ENCODE results near the gene TNP2.
A peak's percentile ranks its signal among the peaks of the same experiment; 100 is the strongest.

TNP2 gene

GRCh38 chr16:11249233-11250061 is 19.7 kb downstream of the TNP2 start:
- Mint-ChIP-seq H3K27ac (peak overlapping the region; percentile 22), H3K4me3 (no peak overlapping the region), H3K36me3 (ENCODE audit: low read depth) (peaks cover 38% of the 10 kb centered on the region), H3K9me3 (no peaks in the 10 kb centered on the region), H3K27me3 (peaks cover 2% of the 10 kb centered on the region), H3K4me1 (peaks cover 61% of the 10 kb centered on the region)
- no peak for ATAC-seq
- no peak for DNase-seq

GRCh38 chr16:11248133-11248532 is 21.0 kb downstream of the TNP2 start:
- no peak for DNase-seq
- ATAC-seq, result no peak
- peaks cover 25% of the 10 kb centered on the region for H3K36me3 Mint-ChIP-seq (ENCODE audit: low read depth)
- peaks cover 2% of the 10 kb centered on the region for H3K27me3 Mint-ChIP-seq
- H3K4me1 Mint-ChIP-seq, result peaks cover 53% of the 10 kb centered on the region
- no peaks in the 10 kb centered on the region for H3K9me3 Mint-ChIP-seq
- no peak overlapping the region for H3K27ac Mint-ChIP-seq
- no peak overlapping the region for H3K4me3 Mint-ChIP-seq

DNA sequence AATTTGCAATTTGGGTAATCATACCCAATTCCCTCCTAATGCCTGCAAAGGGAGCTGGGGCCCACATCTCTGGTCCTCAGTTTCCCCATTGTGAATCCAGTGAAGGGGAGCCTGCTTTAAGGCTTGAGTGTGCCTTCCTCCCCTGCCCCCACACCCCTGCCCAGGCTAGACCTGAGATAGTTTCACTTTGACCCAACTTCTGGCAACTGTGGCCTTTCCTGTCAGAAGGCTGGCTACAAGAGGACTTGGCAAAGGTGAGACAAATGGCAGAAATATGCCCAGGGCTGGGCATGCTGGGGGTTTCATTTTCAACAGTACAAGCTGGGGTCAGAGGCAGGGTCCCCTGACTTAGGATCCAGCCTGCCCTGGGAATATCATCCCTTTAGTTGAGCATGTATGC is 23.1 kb downstream of the TNP2 start:
- ATAC-seq, result peak; percentile 61
- no peak overlapping the region for H3K27ac Mint-ChIP-seq
- H3K36me3 Mint-ChIP-seq (ENCODE audit: low read depth), result peaks cover 10% of the 10 kb centered on the region
- no peak overlapping the region for H3K4me3 Mint-ChIP-seq
- no peak for DNase-seq
- no peaks in the 10 kb centered on the region for H3K27me3 Mint-ChIP-seq
- H3K9me3 Mint-ChIP-seq, result no peaks in the 10 kb centered on the region
- peaks cover 35% of the 10 kb centered on the region for H3K4me1 Mint-ChIP-seq

DNA sequence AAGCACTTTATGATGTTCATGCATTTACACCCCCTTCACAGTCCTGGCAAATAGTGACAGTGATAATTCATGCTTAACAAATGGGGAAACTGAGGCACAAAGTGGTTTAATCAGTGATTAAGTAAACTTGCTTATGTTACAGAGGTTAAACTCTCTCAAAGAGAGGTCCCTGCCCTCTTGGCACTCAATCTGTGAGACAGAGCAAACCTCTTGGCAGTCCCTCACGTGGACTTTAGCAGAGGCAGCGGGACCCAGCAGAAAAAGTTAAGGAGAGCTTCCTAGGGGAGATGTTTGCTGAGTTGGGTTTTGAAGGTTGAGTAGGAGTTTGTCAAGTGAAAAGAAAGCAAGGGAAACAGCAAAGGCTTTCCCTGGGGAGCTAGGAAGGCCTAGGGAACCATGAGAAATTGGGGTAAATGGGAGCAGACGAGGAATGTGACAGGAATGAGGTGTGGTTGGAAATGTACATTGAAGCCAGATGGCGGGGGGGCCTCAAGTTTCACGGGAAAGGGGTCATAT is 23.8 kb downstream of the TNP2 start:
- H3K27me3 Mint-ChIP-seq, result no peaks in the 10 kb centered on the region
- DNase-seq (no peak), ATAC-seq (no peak)
- peak overlapping the region; percentile 19 for H3K27ac Mint-ChIP-seq
- no peak overlapping the region for H3K4me3 Mint-ChIP-seq
- no peaks in the 10 kb centered on the region for H3K9me3 Mint-ChIP-seq
- H3K36me3 Mint-ChIP-seq (ENCODE audit: low read depth), result peaks cover 6% of the 10 kb centered on the region
- H3K4me1 Mint-ChIP-seq, result peaks cover 31% of the 10 kb centered on the region

- no peak overlapping the region for H3K27ac Mint-ChIP-seq
- no peaks in the 10 kb centered on the region for H3K9me3 Mint-ChIP-seq
- no peaks in the 10 kb centered on the region for H3K27me3 Mint-ChIP-seq
- ATAC-seq (no peak), DNase-seq (no peak)
- peaks cover 34% of the 10 kb centered on the region for H3K4me1 Mint-ChIP-seq
- no peaks in the 10 kb centered on the region for H3K36me3 Mint-ChIP-seq (ENCODE audit: low read depth)
- no peak overlapping the region for H3K4me3 Mint-ChIP-seq
Observed at GRCh38 chr16:11242658-11243057, 26.5 kb downstream of the TNP2 start.

- ATAC-seq, result no peak
- Mint-ChIP-seq H3K4me1 (peaks cover 35% of the 10 kb centered on the region), H3K27ac (no peak overlapping the region), H3K36me3 (ENCODE audit: low read depth) (no peaks in the 10 kb centered on the region), H3K27me3 (no peaks in the 10 kb centered on the region), H3K4me3 (no peak overlapping the region), H3K9me3 (no peaks in the 10 kb centered on the region)
- DNase-seq, result no peak
Observed at GRCh38 chr16:11241480-11242204, 27.5 kb downstream of the TNP2 start.

- DNase-seq, result no peak
Observed at GRCh38 chr16:11240636-11241473, 28.3 kb downstream of the TNP2 start.

DNA sequence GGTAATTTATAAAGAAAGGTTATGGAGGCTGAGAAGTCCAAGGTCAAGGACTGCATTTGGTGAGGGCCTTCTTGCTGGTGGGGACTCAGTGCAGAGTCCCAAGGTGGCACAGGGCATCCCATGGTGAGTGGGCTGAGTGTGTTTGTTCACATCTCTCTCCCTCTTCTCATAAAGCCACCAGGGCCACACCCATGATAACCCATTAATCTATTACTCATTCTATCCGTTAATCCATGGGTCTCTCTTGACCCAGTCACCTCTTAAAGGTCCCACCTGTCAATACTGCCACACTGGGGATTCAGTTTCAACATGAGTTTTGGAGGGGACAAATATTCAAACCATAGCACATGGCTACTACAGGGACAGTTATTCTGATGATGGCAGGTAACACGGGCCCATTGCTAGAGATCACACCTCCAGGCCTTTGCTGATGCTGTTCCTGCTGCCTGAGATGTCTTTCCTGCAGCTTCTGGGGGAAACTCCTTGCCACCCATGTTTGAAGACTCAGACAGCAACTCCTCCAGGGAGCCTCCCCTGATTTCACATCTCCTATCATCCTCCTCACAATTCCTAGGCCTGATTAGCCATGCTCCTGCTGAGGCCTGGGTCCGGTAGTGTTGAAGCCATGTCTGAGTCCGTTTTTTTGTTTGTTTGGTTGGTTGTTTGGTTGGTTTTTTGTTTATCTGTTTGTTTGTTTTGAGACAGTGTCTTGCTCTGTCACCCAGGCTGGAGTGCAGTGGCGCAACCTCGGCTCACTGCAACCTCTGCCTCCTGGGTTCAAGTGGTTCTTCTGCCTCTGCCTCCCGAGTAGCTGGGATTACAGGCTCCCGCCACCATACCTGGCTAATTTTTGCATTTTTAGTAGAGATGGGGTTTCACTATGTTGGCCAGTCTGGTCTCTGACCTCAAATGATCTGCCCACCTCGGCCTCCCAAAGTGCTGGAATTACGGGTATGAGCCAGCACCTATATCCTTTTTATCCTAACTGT is 29.2 kb downstream of the TNP2 start:
- no peaks in the 10 kb centered on the region for H3K36me3 Mint-ChIP-seq (ENCODE audit: low read depth)
- ATAC-seq (peak; percentile 80), DNase-seq (no peak)
- no peak overlapping the region for H3K27ac Mint-ChIP-seq
- H3K27me3 Mint-ChIP-seq, result no peaks in the 10 kb centered on the region
- no peaks in the 10 kb centered on the region for H3K9me3 Mint-ChIP-seq
- H3K4me3 Mint-ChIP-seq, result no peak overlapping the region
- H3K4me1 Mint-ChIP-seq, result peaks cover 31% of the 10 kb centered on the region

More at GRCh38 chr16:11240636-11241473, 28.3 kb downstream of the TNP2 start:
- Mint-ChIP-seq H3K4me3 (no peak overlapping the region), H3K27me3 (no peaks in the 10 kb centered on the region), H3K27ac (no peak overlapping the region), H3K4me1 (peaks cover 31% of the 10 kb centered on the region), H3K36me3 (ENCODE audit: low read depth) (no peaks in the 10 kb centered on the region), H3K9me3 (no peaks in the 10 kb centered on the region)
- ATAC-seq, result no peak

DNA sequence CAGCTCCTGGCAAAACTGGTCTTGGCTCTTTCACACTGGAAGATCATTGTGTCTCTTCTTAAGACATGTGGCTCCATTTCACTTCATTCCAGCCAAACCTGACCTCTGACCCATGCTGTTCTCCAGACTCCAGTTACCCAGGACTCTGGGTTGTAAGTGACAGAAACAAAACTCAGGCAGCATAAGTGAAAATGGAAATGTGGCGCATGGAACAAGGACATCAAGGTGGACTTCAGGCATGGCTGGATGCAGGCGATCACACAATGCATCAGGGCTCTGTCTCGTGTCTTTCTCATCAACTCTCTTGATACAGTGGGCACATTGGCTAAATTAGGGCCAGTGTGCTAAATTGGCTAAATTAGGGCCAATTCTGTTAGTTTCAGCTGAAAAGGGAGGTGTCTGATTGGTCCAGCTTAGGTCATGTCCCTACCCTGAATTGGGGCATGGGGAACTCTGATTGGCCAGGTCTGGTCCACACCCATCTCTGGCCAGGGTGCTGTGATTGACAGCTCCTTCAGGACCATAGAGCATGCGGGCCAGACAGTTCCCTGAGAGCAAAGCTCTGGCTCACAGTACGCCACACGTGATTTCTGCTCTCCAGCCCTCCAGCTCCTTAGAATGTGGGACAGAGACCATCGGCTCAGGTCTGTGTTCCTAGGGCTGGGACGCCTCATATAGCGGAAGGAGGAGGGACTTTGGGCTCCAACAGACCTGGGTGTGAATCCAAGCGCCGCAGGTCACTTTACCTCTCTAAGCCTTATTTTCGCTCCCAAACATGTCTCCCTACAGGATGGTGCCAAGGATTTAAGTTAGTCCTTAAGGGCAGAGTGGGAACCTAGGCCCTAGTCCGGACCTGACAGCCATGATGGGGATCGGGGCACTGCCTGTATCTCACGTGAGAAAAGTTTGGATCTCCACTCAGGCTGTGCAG is 30.6 kb downstream of the TNP2 start:
- DNase-seq, result no peak
- H3K4me3 Mint-ChIP-seq, result no peak overlapping the region
- H3K9me3 Mint-ChIP-seq, result no peaks in the 10 kb centered on the region
- H3K27ac Mint-ChIP-seq, result peak overlapping the region; percentile 54
- H3K27me3 Mint-ChIP-seq, result no peaks in the 10 kb centered on the region
- no peak for ATAC-seq
- no peaks in the 10 kb centered on the region for H3K36me3 Mint-ChIP-seq (ENCODE audit: low read depth)
- peaks cover 42% of the 10 kb centered on the region for H3K4me1 Mint-ChIP-seq

DNA sequence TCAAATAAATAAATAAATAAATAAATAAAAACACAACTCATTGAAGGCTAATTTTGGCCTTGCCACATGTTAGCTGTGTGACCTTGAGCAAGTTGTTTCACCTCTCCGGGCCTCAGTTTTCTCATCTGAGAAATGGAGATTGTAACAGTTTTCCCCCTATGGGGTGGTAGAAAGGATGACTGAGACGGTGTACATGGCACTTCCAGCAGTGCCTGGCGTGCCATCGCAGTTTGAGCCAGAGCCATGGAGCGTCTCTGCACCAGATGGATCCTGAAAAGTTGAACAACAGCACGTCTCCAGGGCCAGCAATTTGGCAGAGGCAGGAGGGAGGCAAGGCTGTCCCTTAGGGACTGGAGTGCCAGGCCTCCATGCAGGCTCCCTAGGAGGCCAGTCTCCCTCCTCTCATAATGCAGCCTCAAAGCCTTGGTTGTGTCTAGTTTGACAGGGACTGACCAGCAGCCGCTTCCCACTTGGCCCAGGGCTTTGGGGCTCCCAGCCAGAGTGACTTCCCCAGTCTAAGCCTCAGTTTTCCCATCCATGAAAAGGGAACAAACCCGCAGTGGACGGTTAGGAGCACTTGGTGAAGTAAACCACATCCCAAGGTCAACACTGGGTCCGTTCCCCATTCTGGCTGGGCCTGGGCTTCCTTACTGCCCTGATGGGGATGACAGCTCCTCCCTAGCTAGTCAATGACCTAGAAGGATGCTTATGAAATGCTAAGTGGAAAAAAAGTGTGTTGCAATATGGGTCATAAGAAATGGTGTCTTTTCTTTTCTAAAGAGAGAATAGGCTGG is 32.5 kb downstream of the TNP2 start:
- Mint-ChIP-seq H3K4me3 (no peak overlapping the region), H3K27ac (peak overlapping the region; percentile 63), H3K4me1 (peaks cover 60% of the 10 kb centered on the region), H3K36me3 (ENCODE audit: low read depth) (no peaks in the 10 kb centered on the region), H3K27me3 (no peaks in the 10 kb centered on the region), H3K9me3 (no peaks in the 10 kb centered on the region)
- DNase-seq, result no peak
- no peak for ATAC-seq

DNA sequence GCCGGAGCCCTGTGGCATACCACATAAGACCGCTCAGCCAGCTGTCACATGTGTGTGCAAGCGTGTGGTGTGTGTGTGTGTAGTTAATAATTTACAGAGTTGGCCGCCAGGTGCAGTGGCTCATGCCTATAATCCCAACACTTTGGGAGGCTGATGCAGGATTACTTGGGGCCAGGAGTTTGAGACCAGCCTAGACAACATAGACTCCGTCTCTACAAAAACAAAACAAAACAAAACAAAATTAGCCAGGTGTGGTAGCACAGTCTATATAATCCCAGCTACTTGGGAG is 33.5 kb downstream of the TNP2 start:
- no peaks in the 10 kb centered on the region for H3K27me3 Mint-ChIP-seq

DNA sequence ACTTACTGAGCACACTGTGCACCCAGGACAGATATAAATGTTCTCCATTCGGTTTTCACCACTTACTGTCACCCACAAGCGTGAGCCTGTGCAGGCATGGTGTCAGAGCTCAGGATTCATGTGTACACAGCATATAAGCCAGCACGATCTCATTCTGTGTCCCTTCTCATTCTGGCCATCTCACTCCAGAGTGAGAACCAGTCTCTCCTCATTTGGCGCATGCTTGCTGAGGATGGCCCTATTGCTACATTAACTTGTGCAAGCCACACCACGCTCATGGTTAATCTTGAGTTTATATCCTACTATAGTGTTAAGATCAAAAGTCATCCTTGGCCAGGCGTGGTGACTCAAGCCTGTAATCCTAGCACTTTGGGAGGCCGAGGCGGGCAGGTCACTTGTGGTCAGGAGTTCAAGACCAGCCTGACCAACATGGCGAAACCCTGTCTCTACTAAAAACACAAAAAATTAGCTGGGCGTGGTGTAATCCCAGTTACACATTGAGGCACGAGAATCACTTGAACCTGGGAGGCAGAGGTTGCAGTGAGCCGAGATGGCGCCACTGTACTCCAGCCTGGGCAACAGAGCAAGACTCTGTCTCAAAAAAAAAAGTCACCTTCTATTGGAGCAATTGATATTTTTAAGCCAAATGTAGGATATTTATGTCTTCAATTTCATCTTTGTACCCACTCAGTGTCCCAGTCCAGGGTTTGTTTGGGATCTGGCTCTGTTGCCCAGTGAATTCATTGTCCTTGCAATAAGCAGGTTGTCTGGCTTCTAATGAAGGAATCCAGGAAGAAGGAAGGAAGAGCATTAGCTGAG is 34.0 kb downstream of the TNP2 start:
- DNase-seq, result no peak
- Mint-ChIP-seq H3K27ac (peak overlapping the region; percentile 97), H3K4me3 (peak overlapping the region; percentile 22), H3K27me3 (no peaks in the 10 kb centered on the region), H3K9me3 (no peaks in the 10 kb centered on the region), H3K4me1 (peaks cover 70% of the 10 kb centered on the region), H3K36me3 (ENCODE audit: low read depth) (no peaks in the 10 kb centered on the region)
- no peak for ATAC-seq

More for the DNA sequence above, 33.5 kb downstream of the TNP2 start:
- Mint-ChIP-seq H3K9me3 (no peaks in the 10 kb centered on the region), H3K27ac (peak overlapping the region; percentile 41), H3K4me3 (no peak overlapping the region), H3K4me1 (peaks cover 69% of the 10 kb centered on the region), H3K36me3 (ENCODE audit: low read depth) (no peaks in the 10 kb centered on the region)
- DNase-seq (no peak), ATAC-seq (no peak)
